HEK293 (cell line): ENCODE results near the gene CHD5.

Experiments used
- CTCF ChIA-PET: fragments of 350-600 bp; formaldehyde crosslinking; extraction: SDS; loops from one replicate; lab custom pipeline; 2021; ENCODE audit warnings: antibody characterized with exemption; lab: Yijun Ruan, JAX
- POLR2A ChIA-PET: fragments of 300-600 bp; formaldehyde crosslinking; extraction: SDS; loops from one replicate; lab custom pipeline; 2020; ENCODE audit warnings: antibody characterized with exemption, inconsistent platforms; lab: Yijun Ruan, JAX
- H3K27ac ChIP-seq: fragments of 200-500 bp; sonication (Bioruptor generic); 2 replicates; pipeline ENCODE4 v1.5.1; 2014; ENCODE audit warnings: low read depth, low read length, control low read depth, inconsistent platforms; ENCODE audit errors: extremely low read depth
- H3K36me3 ChIP-seq, 2 experiments: fragments of 200-500 bp in 1 of 2; sonication (Bioruptor generic) in 1 of 2; 1 replicate in 1 of 2; 2 replicates in 1 of 2; pipeline ENCODE4 v1.5.1; 2014 to 2017; ENCODE audit warnings: inconsistent platforms in 2 of 2, low read length in 2 of 2; ENCODE audit not compliant: control insufficient read depth in 2 of 2, insufficient read depth in 1 of 2
- H3K4me1 ChIP-seq: fragments of 200-500 bp; sonication (Bioruptor generic); 2 replicates; pipeline ENCODE4 v1.5.1; 2014; ENCODE audit warnings: mild to moderate bottlenecking, low read length, inconsistent platforms; ENCODE audit not compliant: control insufficient read depth, insufficient read depth
- H3K4me3 ChIP-seq: 2 replicates; pipeline ENCODE4 v1.5.1; 2011; ENCODE audit warnings: low read depth, mild to moderate bottlenecking, control low read depth, low read length, moderate library complexity
- H3K9me3 ChIP-seq: fragments of 200-500 bp; sonication (Bioruptor generic); 2 replicates; pipeline ENCODE4 v1.5.1; 2014; ENCODE audit warnings: low read depth, low read length, inconsistent platforms; ENCODE audit not compliant: control insufficient read depth, insufficient read depth
- CTCF ChIP-seq: fragments of 450-650 bp; formaldehyde crosslinking; IDR thresholded peaks from 2 replicates; pipeline ENCODE4 v1.5.1; 2016; ENCODE audit warnings: missing biosample characterization, missing genetic modification characterization
- GLIS2 ChIP-seq: fragments of 450-650 bp; formaldehyde crosslinking; IDR thresholded peaks from 2 replicates; pipeline ENCODE4 v1.5.1; 2016; ENCODE audit warnings: missing biosample characterization, missing genetic modification characterization
- HIC1 ChIP-seq: fragments of 450-650 bp; formaldehyde crosslinking; IDR thresholded peaks from 2 replicates; pipeline ENCODE4 v1.5.1; 2016; ENCODE audit warnings: missing biosample characterization, missing genetic modification characterization
- KLF1 ChIP-seq: fragments of 450-650 bp; formaldehyde crosslinking; IDR thresholded peaks from 2 replicates; pipeline ENCODE4 v1.5.1; 2016; ENCODE audit warnings: missing biosample characterization, missing genetic modification characterization
- KLF17 ChIP-seq: fragments of 450-650 bp; formaldehyde crosslinking; IDR thresholded peaks from 2 replicates; pipeline ENCODE4 v1.5.1; 2016; ENCODE audit warnings: missing biosample characterization, missing genetic modification characterization
- KLF7 ChIP-seq: fragments of 450-650 bp; formaldehyde crosslinking; IDR thresholded peaks from 2 replicates; pipeline ENCODE4 v1.5.1; 2016; ENCODE audit warnings: missing biosample characterization, missing genetic modification characterization, borderline replicate concordance
- PATZ1 ChIP-seq: fragments of 450-650 bp; formaldehyde crosslinking; IDR thresholded peaks from 2 replicates; pipeline ENCODE4 v1.5.1; 2016; ENCODE audit warnings: missing biosample characterization, missing genetic modification characterization
- SP2 ChIP-seq: fragments of 450-650 bp; formaldehyde crosslinking; IDR thresholded peaks from 2 replicates; pipeline ENCODE4 v1.5.1; 2016; ENCODE audit warnings: missing biosample characterization, missing genetic modification characterization
- WT1 ChIP-seq: fragments of 450-650 bp; formaldehyde crosslinking; IDR thresholded peaks from 2 replicates; pipeline ENCODE4 v1.5.1; 2016; ENCODE audit warnings: missing biosample characterization, missing genetic modification characterization
- ZBTB20 ChIP-seq: fragments of 450-650 bp; formaldehyde crosslinking; IDR thresholded peaks from 2 replicates; pipeline ENCODE4 v1.5.1; 2016; ENCODE audit warnings: missing biosample characterization, missing genetic modification characterization
- ZBTB26 ChIP-seq: fragments of 450-650 bp; formaldehyde crosslinking; optimal IDR thresholded peaks from 2 replicates; pipeline ENCODE3; 2016; ENCODE audit warnings: missing biosample characterization, mild to moderate bottlenecking, missing genetic modification characterization
- ZBTB48 ChIP-seq: fragments of 450-650 bp; formaldehyde crosslinking; IDR thresholded peaks from 2 replicates; pipeline ENCODE4 v1.5.1; 2016; ENCODE audit warnings: missing biosample characterization, missing genetic modification characterization
- ZBTB8A ChIP-seq: fragments of 450-650 bp; formaldehyde crosslinking; IDR thresholded peaks from 2 replicates; pipeline ENCODE4 v1.5.1; 2016; ENCODE audit warnings: missing biosample characterization, missing genetic modification characterization
- ZEB2 ChIP-seq: fragments of 450-650 bp; formaldehyde crosslinking; IDR thresholded peaks from 2 replicates; pipeline ENCODE4 v1.5.1; 2016; ENCODE audit warnings: missing biosample characterization, missing genetic modification characterization
- ZFP69B ChIP-seq: fragments of 450-650 bp; formaldehyde crosslinking; IDR thresholded peaks from 2 replicates; pipeline ENCODE4 v1.5.1; 2016; ENCODE audit warnings: missing biosample characterization, missing genetic modification characterization
- ZNF114 ChIP-seq: fragments of 450-650 bp; formaldehyde crosslinking; IDR thresholded peaks from 2 replicates; pipeline ENCODE4 v1.5.0; 2017; ENCODE audit warnings: missing biosample characterization, missing genetic modification characterization
- ZNF121 ChIP-seq: fragments of 450-650 bp; formaldehyde crosslinking; IDR thresholded peaks from 2 replicates; pipeline ENCODE4 v1.5.1; 2016; ENCODE audit warnings: missing biosample characterization, missing genetic modification characterization
- ZNF248 ChIP-seq: fragments of 450-650 bp; formaldehyde crosslinking; IDR thresholded peaks from 2 replicates; pipeline ENCODE4 v1.5.1; 2017; ENCODE audit warnings: missing biosample characterization, missing genetic modification characterization
- ZNF341 ChIP-seq: fragments of 450-650 bp; formaldehyde crosslinking; IDR thresholded peaks from 2 replicates; pipeline ENCODE4; 2016; ENCODE audit warnings: low read depth, missing biosample characterization, missing genetic modification characterization
- ZNF362 ChIP-seq: fragments of 450-650 bp; formaldehyde crosslinking; IDR thresholded peaks from 2 replicates; pipeline ENCODE4 v1.5.1; 2016; ENCODE audit warnings: missing biosample characterization, missing genetic modification characterization
- ZNF677 ChIP-seq: fragments of 450-650 bp; IDR thresholded peaks from 2 replicates; pipeline ENCODE4 v1.5.0; 2018; ENCODE audit warnings: missing biosample characterization, mild to moderate bottlenecking, missing genetic modification characterization, moderate library complexity
- ZNF692 ChIP-seq: fragments of 450-650 bp; formaldehyde crosslinking; IDR thresholded peaks from 2 replicates; pipeline ENCODE4 v1.5.1; 2016; ENCODE audit warnings: missing biosample characterization, missing genetic modification characterization
- ZNF701 ChIP-seq: fragments of 450-650 bp; formaldehyde crosslinking; IDR thresholded peaks from 2 replicates; pipeline ENCODE4 v1.5.1; 2016; ENCODE audit warnings: missing biosample characterization, missing genetic modification characterization
- ZSCAN23 ChIP-seq: fragments of 450-650 bp; formaldehyde crosslinking; IDR thresholded peaks from 2 replicates; pipeline ENCODE4 v1.5.1; 2016; ENCODE audit warnings: missing biosample characterization, missing genetic modification characterization

Gene CHD5

GRCh38 chr1:6178751-6179563, 1.2 kb downstream of the CHD5 start:
- Histone ChIP-seq H3K27ac (no peak overlapping the region), H3K36me3 (no peaks in the 10 kb centered on the region), H3K4me1 (no peaks in the 10 kb centered on the region), H3K9me3 (no peaks in the 10 kb centered on the region), H3K4me3 (peak overlapping the region; percentile 19)
- POLR2A ChIA-PET: no interaction called here
- CTCF ChIA-PET: interaction anchor here (0.6 kb wide), 1 partner anchor 9 kb away, joined by 3 read pairs; no protein-coding TSS in a partner anchor
- TF ChIP-seq WT1 (tag by site-specific recombination) (no peak), ZBTB26 (tag by site-specific recombination) (peak; percentile 55), ZNF121 (tag by site-specific recombination) (no peak), ZFP69B (tag by site-specific recombination) (0 out of 2 replicates have a peak, but pooled peaks have one; percentile 21), PATZ1 (peak; percentile 53), HIC1 (tag by site-specific recombination) (peak; percentile 50; the same call in 1 of the 2 replicates), ZBTB8A (tag by site-specific recombination) (peak; percentile 53; the same call in 1 of the 2 replicates), CTCF (no peak), ZBTB20 (tag by site-specific recombination) (peak; percentile 77; the same call in 1 of the 2 replicates), KLF7 (tag by site-specific recombination) (0 out of 2 replicates have a peak, but pooled peaks have one; percentile 25), ZNF362 (tag by site-specific recombination) (no peak), ZNF692 (peak; percentile 80), ZNF677 (tag by site-specific recombination) (no peak), ZNF114 (tag by site-specific recombination) (no peak), ZNF701 (tag by site-specific recombination) (no peak), ZNF341 (peak; percentile 59), ZEB2 (tag by site-specific recombination) (no peak), ZBTB48 (tag by site-specific recombination) (peak; percentile 11; the same call in 1 of the 2 replicates), KLF17 (peak; percentile 59; the same call in 1 of the 2 replicates), KLF1 (peak; percentile 93), SP2 (tag by site-specific recombination) (peak; percentile 21; the same call in 1 of the 2 replicates), ZSCAN23 (no peak), ZNF248 (tag by site-specific recombination) (no peak), GLIS2 (peak; percentile 46)
